NCI-H2227 (cell line): ENCODE results near the gene BOC.

Experiments used
- DNase-seq: peaks from one replicate; lab custom pipeline; 2025; ENCODE audit not compliant: unreplicated experiment; lab: John Stamatoyannopoulos, UW

Gene BOC

GRCh38 chr3:113221721-113222257 is 10.4 kb downstream of the BOC start:
- no peak for DNase-seq

GRCh38 chr3:113222451-113223086 is 11.2 kb downstream of the BOC start:
- no peak for DNase-seq

- DNase-seq = no peak
Observed at GRCh38 chr3:113223475-113224281, 12.3 kb downstream of the BOC start.

DNA sequence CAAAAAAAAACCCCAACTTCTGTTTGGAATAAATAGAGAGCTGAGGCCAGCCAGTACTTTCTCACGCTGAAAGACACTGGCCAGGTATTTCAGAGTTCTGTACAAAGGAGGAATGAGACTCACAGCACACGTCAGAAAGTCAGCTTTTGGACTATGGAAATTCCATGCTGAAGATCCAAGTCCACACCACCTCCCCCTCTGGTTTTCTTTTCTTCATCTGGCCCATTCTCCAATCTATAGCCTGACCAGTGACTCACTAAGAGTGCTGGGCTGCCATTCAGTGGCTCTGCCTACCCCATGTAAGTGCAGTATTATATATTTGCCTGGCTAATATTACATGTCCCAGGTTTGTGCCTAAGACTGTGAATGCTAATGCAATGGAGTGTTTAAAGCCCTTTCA is 13.9 kb downstream of the BOC start:
- DNase-seq = no peak

DNA sequence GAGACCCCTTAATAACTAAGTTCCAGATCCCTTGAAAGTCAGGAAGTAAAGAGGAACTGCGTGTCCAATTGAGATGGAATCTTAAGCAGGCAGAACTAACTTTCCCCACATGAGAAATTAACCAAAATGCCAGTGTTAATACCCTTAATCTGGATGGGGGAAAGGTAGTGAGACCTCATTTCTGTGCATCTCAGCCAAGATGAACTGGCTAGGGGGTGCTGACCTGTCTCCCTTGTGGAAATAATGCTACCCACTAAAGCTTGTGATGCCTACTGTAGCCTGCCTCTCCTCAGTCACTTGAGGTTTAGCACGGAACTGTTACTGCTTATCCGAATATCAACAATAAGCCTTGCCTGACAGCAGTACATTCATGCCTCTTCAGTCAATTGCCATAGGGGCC is 15.1 kb downstream of the BOC start:
- no peak for DNase-seq

GRCh38 chr3:113227146-113227545 is 15.8 kb downstream of the BOC start:
- no peak for DNase-seq

GRCh38 chr3:113228498-113229286 is 17.3 kb downstream of the BOC start:
- DNase-seq = no peak

- no peak for DNase-seq
Observed at GRCh38 chr3:113231391-113231790, 20.0 kb downstream of the BOC start.

GRCh38 chr3:113231827-113232253 is 20.5 kb downstream of the BOC start:
- DNase-seq = no peak

DNA sequence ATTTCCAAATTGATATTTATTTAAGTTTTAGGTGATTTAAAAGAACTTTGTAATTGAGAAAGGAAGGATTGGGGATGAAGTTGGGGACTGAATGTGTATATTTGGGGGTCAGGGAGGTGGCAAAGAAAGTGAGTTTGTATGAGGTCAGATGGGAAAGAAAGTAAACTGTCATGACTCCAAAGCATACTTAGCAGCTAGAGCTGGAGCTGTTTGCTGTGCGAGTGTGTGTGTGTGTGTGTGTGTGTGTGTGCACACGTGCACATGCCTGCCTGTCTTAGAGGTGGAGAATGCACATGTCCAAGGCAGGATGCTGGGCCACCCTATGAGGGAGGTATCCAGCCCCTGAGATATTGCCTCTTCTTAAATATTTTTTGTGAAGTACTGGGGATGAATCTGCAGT is 21.0 kb downstream of the BOC start:
- no peak for DNase-seq

DNA sequence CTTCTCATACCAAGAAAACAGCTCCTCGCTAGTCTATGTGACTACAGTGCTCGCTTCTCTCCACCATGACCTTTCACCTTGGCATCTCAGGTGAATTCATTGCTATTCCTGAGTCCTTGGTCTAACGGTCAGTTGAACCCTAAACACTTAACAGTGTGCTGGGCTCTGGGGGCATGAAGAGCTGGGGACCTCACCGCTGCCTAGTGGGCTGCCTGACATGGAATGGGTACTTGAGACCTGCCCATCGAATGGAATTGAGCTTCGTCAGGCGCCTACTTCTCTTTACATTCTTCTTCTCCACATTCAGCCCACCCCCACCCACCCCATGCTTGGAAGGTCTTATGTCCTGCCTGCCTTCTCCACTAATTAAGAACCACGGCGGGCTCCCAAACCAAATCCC is 22.1 kb downstream of the BOC start:
- DNase-seq = no peak

GRCh38 chr3:113234028-113234427 is 22.7 kb downstream of the BOC start:
- DNase-seq = no peak

- no peak for DNase-seq
Observed at GRCh38 chr3:113234688-113235260, 23.4 kb downstream of the BOC start.

DNA sequence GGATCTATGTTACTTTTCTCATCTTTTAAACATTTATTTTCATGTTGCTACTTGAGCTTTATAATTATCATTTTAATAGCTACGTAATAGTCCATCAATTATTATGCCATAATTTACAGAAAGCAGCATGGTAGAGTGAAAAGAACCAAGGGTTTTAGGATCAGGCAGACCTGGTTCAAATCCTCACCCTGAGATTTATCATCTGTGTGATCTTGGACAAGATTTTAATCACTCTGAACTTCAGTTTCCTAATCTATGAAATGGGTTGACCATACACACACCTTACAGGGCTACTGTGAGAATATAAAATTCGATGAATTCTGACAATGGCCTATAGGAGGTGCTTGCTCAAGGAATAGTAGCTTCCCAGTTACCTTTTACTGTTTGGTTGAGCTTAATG is 27.1 kb downstream of the BOC start:
- no peak for DNase-seq

- DNase-seq = no peak
Observed at GRCh38 chr3:113240841-113241240, 29.5 kb downstream of the BOC start.

- DNase-seq = no peak
Observed at GRCh38 chr3:113241292-113242095, 30.1 kb downstream of the BOC start.

- DNase-seq = no peak
Observed at GRCh38 chr3:113242096-113242581, 30.8 kb downstream of the BOC start.

GRCh38 chr3:113243071-113243470 is 31.7 kb downstream of the BOC start:
- DNase-seq = no peak

GRCh38 chr3:113243846-113244245 is 32.5 kb downstream of the BOC start:
- DNase-seq = no peak

DNA sequence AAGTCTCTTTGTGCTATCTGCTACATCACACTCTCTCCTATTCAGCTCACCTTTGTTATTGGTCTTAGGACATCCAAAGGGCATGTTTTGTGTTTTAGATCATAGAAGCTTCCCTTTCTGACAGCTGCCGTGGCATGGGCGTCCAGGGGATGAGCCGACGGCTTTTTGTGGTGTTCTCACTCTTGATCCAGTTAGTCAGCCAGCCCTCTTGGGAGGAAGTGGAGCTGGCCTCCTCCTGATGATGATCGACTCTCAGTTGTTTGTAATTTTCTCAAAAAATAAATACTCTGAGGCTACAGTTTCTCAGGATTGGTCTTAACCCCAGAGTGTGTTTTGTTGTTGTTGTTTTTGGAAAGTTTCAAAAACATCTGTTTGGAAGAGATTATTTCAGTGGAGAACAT is 34.4 kb downstream of the BOC start:
- DNase-seq = no peak
